Measurements from ENCODE around the gene FXR2. TPM values are rescaled to one million over a fixed set of nuclear protein-coding genes. Genes with fewer than 3 reads are reported as not detected.
"Not testable (repeated sequence)": the region's sequence is repeated elsewhere in the genome, so short reads cannot be mapped to it uniquely, and the experiment has no call there.

Gene FXR2
- total RNA-seq, 1 experiment from 2014 or later, result 30.9 TPM

DNA sequence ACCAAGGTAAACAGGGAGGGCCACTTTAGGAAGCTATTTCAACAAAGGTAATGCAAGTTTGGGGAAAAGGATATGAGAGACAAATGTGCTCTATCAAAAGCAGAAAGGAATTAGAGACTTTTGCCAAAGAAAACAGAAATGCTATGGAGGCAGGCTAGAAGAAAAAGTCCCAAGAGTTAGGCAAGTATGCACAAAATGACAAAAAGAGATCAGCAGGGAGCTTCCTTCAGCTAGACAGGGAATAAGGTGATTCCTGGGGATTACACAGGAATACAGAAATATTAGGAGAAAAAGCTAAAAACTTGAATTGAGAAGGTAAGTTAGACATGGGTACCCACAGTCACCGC is 2.4 kb downstream of the FXR2 start:
- Mint-ChIP-seq H3K4me3 (ENCODE audit: low read depth, unreplicated experiment) (peak overlapping the region; percentile 78), H3K27me3 (ENCODE audit: unreplicated experiment) (no peaks in the 10 kb centered on the region), H3K9me3 (ENCODE audit: low read depth, unreplicated experiment) (no peaks in the 10 kb centered on the region), H3K36me3 (ENCODE audit: insufficient read depth, unreplicated experiment) (peaks cover 28% of the 10 kb centered on the region), H3K27ac (ENCODE audit: unreplicated experiment) (peak overlapping the region; percentile 11), H3K4me1 (ENCODE audit: low read depth, unreplicated experiment) (peaks cover 23% of the 10 kb centered on the region)
- CTCF ChIA-PET, result no interaction called here
- BruUV-seq (replicated peaks), result no TSS peak
- no peak for TF ChIP-seq CTCF (IDR thresholded peaks at IDR 0.05; ENCODE audit: unreplicated experiment)
- intact Hi-C loops (cut with micrococcal nuclease; ENCODE audit: unreplicated experiment), result no loop called here
- no peak for DNase-seq

GRCh38 chr17:7611635-7612293 is 2.9 kb downstream of the FXR2 start:
- no TSS peak for BruUV-seq (replicated peaks)
- CTCF ChIA-PET, result no interaction called here
- Mint-ChIP-seq H3K27ac (ENCODE audit: unreplicated experiment) (peak overlapping the region; percentile 11), H3K27me3 (ENCODE audit: unreplicated experiment) (no peaks in the 10 kb centered on the region), H3K9me3 (ENCODE audit: low read depth, unreplicated experiment) (no peaks in the 10 kb centered on the region), H3K36me3 (ENCODE audit: insufficient read depth, unreplicated experiment) (peaks cover 28% of the 10 kb centered on the region), H3K4me3 (ENCODE audit: low read depth, unreplicated experiment) (peak overlapping the region; percentile 78), H3K4me1 (ENCODE audit: low read depth, unreplicated experiment) (peaks cover 23% of the 10 kb centered on the region)
- no peak for TF ChIP-seq CTCF (IDR thresholded peaks at IDR 0.05; ENCODE audit: unreplicated experiment)
- no peak for DNase-seq
- intact Hi-C loops (cut with micrococcal nuclease; ENCODE audit: unreplicated experiment), result no loop called here

DNA sequence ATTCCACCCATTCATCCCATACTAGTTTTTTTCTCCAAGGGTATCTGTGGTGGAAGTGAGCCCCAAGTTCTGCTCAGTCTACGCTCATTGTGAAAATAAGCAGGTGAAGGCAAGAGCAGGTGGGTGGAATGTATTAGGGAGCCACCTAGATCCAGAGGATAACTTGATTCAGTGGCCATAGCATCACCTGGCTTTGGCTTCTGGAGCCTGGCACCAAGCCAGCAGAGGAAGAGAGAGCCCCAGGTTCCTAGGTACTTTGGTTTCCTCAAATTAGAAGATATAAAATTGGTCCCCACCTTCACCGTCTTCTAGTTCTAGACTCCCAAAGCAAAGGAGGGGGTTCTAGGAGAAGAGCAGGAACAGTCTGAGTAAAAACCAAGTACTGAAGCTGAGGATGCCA is 4.1 kb downstream of the FXR2 start:
- no peak for DNase-seq
- no peaks in the 10 kb centered on the region for H3K9me3 Mint-ChIP-seq (ENCODE audit: low read depth, unreplicated experiment)
- peaks cover 23% of the 10 kb centered on the region for H3K4me1 Mint-ChIP-seq (ENCODE audit: low read depth, unreplicated experiment)
- BruUV-seq (replicated peaks), result no TSS peak
- CTCF ChIA-PET, result no interaction called here
- no peak overlapping the region for H3K4me3 Mint-ChIP-seq (ENCODE audit: low read depth, unreplicated experiment)
- peaks cover 32% of the 10 kb centered on the region for H3K36me3 Mint-ChIP-seq (ENCODE audit: insufficient read depth, unreplicated experiment)
- intact Hi-C loops (cut with micrococcal nuclease; ENCODE audit: unreplicated experiment), result no loop called here
- no peak for TF ChIP-seq CTCF (IDR thresholded peaks at IDR 0.05; ENCODE audit: unreplicated experiment)
- no peak overlapping the region for H3K27ac Mint-ChIP-seq (ENCODE audit: unreplicated experiment)
- no peaks in the 10 kb centered on the region for H3K27me3 Mint-ChIP-seq (ENCODE audit: unreplicated experiment)

DNA sequence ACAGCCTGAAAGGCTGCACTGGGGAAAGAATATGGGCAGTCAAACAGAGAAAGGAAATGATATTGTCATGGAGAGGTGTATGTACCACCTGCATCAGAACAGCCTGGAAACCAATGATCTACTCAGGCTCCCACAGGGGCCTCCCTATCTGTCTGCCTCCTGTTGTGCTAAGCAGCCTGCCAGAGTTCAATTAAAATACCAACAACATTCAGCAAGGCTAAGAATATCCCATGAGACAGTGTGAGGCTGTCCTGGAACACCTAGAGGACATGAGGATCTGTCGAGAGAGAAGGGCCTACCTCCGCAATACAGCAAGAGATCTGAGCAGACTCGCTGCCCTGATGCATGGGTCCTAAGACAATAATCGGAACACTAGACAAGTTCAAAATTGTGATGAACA is 8.4 kb downstream of the FXR2 start:
- H3K27ac Mint-ChIP-seq (ENCODE audit: unreplicated experiment), result no peak overlapping the region
- no peak for TF ChIP-seq CTCF (IDR thresholded peaks at IDR 0.05; ENCODE audit: unreplicated experiment)
- no peak overlapping the region for H3K4me3 Mint-ChIP-seq (ENCODE audit: low read depth, unreplicated experiment)
- no peak for DNase-seq
- CTCF ChIA-PET, result no interaction called here
- BruUV-seq (replicated peaks), result no TSS peak
- H3K27me3 Mint-ChIP-seq (ENCODE audit: unreplicated experiment), result no peaks in the 10 kb centered on the region
- no peaks in the 10 kb centered on the region for H3K9me3 Mint-ChIP-seq (ENCODE audit: low read depth, unreplicated experiment)
- H3K4me1 Mint-ChIP-seq (ENCODE audit: low read depth, unreplicated experiment), result no peaks in the 10 kb centered on the region
- peaks cover 46% of the 10 kb centered on the region for H3K36me3 Mint-ChIP-seq (ENCODE audit: insufficient read depth, unreplicated experiment)
- intact Hi-C loops (cut with micrococcal nuclease; ENCODE audit: unreplicated experiment), result no loop called here

GRCh38 chr17:7597561-7597960 is 17.1 kb downstream of the FXR2 start:
- intact Hi-C loops (cut with micrococcal nuclease; ENCODE audit: unreplicated experiment); BruUV-seq (replicated peaks); H3K27me3 Mint-ChIP-seq (ENCODE audit: unreplicated experiment); CTCF ChIA-PET; H3K9me3 Mint-ChIP-seq (ENCODE audit: low read depth, unreplicated experiment); H3K4me3 Mint-ChIP-seq (ENCODE audit: low read depth, unreplicated experiment); H3K4me1 Mint-ChIP-seq (ENCODE audit: low read depth, unreplicated experiment); DNase-seq; H3K27ac Mint-ChIP-seq (ENCODE audit: unreplicated experiment): not testable (repeated sequence)
- peaks cover 66% of the 10 kb centered on the region for H3K36me3 Mint-ChIP-seq (ENCODE audit: insufficient read depth, unreplicated experiment)
